HG02970 (cell line): Measurements from ENCODE around the gene PLEKHA6.

Experiments
- ATAC-seq: cut with Tn5 transposase; IDR thresholded peaks from one replicate; pipeline ENCODE4 v1.9.1; 2021; ENCODE audit warnings: mild to moderate bottlenecking, moderate library complexity, moderate number of reproducible peaks; ENCODE audit not compliant: unreplicated experiment, low FRiP score

The PLEKHA6 gene

DNA sequence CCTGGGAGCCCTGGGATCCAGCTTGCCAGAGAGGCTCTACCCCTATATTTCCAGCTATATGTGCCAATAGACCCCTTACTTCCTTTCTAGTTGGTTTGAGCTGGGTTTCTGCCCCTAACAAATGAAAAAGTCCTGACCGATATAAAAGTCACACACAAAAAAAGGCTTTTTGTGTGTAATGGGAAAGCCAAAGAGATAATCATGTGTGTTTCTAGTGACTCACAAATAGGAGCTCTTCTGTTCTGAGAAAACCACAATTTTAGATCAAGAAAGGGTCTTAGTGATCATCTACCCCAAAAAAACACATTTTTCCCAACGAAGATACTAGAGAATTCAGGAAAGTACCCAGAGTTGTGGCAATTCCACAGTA, 23.0 kb upstream of the PLEKHA6 start:
- no peak for ATAC-seq

DNA sequence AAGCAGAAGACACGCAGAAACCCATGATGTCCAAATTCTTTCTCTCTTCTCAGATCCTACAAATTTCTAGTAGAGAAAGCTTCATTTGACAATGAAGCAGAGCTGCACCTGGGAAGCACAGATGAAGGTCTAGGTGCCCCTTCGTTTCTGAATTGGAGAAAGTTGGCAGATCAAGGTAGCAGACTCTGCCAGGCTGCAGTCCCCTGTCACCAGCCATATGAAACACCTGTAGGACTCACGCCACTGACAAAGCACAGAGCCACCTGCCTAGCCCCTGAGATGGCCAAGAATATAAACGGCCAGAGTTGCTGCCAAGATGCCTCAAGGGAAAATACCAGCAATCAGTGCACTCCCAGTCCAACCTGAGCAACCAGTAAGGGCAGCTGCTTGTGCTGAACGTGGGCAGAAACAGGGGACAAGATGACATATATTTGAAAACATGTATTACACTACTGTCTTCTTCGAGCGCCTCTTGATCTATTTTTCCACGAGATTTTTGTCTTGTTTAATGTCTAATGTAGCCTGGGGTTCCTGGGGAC, 20.6 kb upstream of the PLEKHA6 start:
- no peak for ATAC-seq

DNA sequence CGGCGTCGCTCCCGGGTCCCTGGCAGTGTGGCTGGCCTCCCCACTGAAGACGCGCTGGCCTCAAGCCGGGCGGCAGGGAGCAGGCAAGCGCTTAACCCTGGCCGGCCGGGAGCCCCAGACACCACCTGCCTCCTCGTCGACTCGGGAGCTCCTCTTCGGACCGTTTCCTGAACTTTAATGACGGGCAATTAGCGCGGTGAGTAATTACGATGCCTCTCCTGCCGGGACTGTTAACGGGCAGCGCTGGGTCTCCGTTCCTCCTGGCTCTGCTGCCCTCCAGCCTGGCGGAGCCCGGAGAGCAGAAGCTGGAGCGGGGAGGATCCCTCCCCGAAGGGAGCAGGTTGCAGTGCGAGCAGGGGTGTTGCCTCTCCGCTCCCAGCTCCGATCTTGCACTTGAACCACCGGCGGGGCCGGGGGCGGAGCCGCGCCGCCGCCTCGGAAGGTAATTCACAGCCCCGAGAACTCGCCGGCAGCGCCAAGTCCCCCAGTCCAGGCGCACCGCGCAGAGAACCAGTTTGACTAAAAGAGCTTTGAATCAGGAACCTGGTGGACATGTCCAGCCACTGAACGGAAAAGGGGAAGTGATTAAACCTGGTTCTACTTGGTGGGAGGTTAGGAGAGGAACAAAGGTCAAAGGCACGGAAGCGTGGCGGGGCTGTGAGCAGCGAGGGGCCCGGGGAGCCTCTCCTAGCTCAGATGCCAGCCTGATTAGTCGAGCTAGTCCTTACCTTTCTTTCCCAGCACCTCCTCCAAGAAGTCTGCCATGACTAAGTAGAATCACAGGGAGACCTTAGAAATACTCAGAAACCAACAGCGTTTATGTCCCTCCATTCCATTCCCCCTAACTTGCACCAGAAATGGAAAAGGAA, 18.3 kb upstream of the PLEKHA6 start:
- no peak for ATAC-seq

DNA sequence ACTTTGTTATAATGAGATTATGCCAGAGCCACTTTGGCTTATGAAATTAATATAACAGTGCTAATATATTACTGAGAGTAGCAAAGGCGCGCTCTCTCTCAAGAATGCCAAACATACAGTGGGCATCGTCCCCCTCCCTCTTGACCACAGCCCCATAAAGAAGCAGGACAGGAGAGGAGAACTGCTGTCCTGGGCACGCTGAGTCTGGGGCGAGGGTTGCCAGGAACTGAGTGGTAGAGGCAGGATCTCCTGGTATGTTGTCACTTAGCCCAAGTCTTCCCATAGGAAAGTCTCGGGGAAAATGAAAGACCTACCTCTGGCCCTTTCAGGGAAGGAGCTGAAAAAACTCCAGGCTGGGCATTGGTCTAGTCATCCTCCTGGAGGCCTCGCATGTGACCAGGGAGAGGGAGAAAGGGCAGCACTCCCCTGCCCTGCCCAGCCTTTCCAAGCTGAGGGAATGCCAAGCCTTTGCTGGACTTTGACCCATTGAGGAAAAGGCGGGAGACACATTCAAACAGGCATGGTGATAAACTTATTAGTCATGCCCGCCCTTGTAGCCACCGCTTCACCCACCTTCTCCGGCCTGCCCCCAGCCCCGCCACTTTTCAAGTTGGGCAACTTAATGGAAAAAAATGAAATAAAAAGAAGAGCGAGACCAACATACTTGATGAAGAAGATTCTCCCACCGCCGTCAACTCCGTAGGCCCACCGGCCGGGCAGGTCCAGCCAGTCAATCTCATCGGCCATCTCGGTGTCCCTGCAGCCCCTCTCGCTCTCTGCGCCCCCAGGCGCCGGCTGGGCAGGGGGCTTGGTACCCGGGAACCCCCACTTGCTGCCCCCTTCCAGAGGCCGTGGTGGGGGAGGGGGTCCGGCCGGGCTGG, 17.4 kb upstream of the PLEKHA6 start:
- ATAC-seq = no peak

DNA sequence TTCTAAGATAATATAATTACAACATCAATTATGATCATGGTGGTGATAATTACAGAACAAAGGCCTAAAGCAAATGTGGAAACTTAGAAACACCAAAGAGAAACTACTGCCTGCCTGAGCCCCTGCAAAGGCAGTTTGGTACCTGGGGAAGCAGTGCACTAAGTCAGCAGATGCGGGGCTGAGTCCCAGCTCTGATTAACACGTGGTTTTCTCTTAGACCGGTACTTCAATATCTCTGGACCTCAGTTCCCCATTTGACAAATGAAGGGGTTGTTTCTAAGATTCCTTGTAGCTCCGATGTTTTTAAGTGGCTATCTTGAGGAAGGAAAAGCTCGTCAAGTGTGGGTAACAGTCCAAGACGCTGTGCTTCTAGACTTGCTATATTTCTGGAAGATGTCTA, 16.7 kb upstream of the PLEKHA6 start:
- ATAC-seq = no peak

DNA sequence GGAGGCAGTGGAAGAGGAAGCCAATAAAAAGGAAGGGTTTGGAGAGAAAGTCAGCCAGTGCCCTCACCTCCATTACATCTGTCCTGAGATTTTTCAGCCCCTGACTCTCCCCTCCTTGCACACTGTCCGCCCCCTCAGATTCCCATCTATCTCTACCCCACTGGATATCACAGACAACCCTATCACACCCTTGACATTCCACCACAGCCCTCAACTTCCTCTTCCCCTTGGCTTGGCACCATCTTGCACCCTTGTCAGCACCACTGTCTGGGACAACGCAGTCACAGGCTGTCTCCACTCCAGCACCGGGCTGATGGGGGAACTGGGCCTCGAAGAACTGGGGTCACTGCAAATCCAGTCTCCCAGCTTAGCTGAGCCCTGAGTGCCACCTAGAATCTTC, 14.2 kb upstream of the PLEKHA6 start:
- no peak for ATAC-seq

DNA sequence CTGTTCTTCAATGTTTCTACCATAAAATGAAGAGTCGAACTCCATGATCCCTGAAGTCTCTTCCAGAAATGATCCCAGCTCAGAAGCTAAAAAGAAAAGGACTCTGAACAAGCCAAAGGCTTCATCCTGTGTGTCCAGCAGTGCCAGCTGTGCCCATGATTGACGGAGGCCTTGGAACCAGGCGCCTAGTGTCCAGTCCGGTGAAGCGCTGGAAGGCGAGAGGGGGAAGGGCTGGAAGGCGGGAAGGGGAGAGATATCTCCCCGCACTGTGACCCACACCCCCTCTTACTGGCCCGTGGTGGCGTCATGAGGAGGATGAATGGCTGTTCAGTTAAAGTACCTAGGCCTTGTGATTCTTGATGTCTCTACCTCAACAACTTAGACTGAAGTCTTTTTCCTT, 10.4 kb upstream of the PLEKHA6 start:
- ATAC-seq = no peak

DNA sequence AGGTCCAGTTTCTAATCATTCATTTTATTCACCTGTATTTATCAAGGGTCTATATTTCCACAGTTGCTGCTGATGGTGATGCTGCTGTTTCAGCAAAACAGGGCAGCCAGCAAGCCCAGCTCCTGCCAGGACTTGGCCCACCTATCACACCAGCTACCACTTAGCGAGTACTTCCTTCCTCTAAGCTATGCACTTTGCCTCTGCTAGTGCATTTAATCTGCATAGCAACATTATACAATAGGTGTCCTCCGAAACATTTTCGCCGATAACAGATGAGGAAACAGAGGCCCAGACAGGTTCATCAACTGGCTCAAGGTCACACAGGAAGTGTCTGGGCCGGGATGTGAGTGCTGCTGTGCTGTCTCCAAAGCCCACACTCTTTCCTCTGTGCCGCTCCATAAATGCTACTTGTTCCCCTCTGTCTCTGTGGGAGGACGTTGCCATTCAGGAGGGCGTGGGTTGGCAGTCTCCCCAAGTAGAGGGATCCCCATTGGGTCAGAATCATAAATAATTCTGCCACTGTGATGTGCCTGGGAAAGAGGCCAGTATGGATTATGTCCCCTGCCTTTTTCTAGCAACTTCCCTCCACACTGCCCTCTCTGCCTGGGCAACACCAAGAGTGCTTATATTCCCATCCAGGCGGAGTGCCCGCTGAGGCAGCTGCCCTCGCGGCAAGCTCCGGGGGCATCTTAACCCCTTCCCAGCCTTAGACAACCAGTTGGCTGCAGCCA, 9.4 kb upstream of the PLEKHA6 start:
- no peak for ATAC-seq

DNA sequence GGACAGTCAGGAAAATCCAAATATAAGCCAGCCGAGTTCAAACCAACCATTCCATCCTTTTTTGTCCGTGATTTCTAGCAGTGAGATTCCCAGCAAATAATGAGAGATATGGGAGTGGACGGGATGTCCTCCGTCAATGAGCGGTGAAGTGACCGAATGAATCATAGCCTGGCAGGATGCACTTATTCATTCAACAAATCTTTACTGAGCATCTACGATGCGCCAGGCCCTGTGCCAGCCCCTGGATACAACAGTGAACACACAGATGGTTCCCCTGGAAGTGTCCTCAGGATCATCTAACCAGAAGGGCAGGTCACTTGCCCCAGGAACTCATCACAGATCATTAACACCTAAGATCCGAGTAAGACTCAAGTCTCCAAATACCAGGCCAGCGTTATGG, 8.2 kb upstream of the PLEKHA6 start:
- no peak for ATAC-seq

DNA sequence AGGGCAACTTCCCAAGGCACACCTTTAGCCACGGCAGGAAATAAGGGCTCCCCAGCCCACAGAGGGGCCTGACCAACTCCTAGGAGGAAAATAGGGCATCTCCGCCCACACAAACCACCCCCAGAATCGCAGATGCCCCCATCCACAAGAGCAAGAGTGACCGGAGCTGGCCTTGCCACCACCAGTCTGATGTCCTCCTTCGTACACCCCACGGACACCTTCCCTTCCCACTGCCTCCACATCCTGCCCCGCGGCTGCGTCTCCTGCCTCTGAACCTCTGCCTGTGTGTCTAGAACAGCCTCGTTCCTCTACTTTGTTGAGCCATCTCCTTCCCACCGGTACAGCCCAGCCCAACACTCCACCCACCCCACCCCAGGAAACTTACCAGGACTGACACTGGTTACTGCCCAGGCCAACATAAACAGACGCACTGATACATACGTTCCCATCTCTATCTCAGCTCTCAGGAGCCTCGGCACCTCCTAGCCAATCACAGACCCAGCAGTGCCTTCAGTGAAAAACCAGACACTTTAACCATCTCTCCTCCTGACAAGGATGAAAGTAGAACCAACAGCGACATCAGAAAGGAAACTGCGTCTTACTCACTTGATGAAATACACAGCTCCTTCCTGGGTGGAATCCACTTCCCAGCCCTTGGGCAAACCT, 7.6 kb upstream of the PLEKHA6 start:
- ATAC-seq = no peak

DNA sequence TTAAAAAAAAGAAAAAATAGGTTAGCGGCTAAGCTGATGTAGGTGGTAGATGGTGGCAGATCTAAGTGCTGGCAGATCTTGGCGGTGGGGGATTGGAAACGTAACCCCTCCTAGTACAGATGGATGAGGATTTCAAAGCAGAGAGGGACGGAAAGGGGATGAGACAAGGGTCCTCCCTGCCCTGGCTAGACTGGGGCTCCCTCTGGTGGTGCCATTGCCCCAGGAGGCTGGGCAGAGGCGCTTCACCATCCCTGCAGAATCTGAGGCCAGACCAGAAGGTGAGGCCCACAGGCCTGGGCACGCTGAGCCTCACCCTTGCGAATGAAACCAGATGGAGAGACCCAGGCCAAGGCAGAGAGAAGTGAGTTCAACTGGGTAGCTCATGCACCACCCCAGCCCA, 7.0 kb upstream of the PLEKHA6 start:
- no peak for ATAC-seq

DNA sequence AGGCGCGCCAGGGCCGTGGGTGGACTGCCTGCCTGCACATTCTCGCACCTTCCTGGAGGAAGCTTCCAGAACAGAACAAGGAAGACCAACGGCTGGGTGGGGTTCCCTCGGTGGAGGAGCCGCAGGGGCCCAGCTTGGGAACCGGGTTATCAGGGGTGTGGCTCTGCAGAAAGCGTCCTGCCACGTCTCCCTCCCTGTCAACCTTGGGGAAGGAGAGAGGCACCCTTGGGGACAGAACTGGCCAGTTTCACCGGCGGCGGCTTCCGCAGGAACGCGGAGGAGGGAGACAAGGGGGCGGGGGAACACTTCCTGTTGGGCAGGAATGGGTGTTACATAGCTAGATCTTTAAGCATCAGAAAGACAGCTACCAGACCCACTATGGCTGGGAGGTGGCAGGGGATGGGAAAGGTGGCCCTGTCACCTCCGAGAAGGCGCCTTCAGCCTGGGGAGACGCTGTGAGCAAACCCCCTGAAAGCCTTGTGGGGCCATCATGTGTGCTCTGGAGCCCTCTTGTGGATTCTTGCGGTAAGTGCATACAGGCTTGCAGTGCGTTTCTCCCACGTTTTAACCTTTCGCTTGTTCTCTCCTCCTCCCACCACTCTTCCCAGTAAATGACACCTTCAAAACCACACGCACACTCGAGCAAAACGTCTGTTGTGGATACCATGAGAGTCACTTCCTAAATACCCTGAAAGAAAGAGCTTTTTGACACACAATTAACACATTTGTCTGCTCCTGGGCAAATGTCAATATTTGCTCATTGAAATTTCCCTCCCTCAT, 3.8 kb upstream of the PLEKHA6 start:
- no peak for ATAC-seq

DNA sequence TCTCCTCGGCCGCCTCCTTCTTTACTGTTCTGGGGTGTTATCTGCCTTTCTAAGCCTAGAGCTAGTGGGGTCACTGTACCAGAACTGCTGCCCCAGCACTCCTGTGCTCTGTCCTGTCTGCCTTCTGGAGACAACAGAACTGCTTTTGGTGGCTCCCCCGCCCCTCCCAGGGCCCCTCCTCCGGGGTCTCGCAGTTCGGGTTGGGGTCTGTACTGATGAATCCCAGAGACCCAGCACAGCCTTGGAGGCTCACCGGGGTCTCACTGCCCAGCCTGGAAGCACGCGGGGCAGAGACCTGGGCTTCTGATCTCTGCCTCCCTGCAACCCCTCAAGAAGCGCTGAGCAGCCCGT, 3.2 kb upstream of the PLEKHA6 start:
- ATAC-seq = no peak

DNA sequence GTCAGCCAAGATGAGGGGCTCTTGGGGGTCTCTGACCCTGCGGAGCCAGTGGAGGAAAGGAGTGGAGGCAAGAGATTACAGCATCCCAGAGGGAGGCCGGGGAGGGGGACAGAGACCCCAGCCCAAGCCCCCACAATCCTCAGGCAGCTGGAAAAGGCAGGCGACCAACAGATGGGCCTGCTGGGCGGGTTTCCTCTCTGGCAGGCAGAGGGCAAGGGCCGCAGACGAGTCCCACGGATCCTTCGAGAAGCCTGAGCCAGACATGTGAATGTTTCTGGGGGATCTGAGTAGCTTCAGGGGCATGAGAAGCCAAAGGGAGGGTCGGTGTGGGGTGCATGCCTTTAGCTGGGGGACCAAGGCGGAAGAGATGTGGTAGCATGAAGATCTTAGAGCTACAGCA, 2.1 kb upstream of the PLEKHA6 start:
- no peak for ATAC-seq

DNA sequence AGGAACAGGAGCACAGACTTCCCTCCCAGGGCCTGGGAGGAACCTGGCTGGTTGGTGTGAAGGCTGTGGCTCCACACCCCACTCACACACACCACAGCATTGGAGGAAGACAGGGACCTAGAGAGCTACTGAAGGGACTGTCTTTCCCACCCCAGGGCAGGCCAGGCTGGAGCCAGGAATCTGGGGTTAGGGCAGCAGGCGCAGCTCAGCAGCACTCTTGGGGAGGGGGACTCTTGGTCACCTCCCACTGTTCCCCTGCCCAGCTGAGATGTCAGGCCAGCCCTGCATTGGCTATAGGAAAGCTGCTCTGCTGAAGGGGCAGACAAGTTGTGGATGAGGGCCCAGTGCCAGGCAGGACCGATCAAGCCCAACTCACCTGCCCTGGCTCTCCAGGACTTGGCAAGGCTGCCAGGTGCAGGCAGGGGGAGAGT, 1.6 kb upstream of the PLEKHA6 start:
- no peak for ATAC-seq

DNA sequence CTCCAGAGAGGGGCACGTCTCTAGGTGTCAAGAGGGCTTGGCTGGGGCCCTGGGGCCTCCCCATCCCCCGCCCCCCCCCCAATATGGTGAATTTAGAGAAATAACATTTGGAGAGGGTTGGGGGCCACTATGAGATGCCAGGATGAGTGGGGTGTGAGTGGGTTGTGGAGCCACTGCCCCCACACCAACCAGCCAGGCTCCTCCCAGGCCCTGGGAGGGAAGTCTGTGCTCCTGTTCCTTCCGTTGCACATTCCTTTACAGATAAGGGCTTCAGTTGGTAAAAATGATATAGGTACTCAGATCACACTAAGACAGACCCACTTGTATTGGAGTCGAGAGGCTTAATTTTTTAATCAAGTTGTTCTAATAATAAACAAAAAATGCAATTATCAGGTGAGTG, 585 bp upstream of the PLEKHA6 start:
- no peak for ATAC-seq

DNA sequence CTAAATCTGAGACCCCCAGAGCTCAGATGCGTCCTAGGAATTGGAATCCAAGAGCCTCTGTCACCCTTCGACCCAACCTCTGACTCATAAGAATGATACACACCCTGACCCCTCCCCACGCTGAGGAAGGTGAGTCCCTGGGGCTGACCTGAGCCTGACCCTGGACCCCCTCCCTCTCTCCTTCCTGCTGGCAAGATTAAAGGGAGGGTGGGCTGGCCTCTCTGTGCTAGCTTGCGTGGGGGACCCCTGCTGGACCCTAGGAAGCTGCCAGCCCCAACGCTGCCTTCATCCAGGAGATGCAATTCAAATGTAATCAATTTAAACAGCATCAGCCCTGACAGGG, 627 bp downstream of the PLEKHA6 start:
- ATAC-seq = no peak

DNA sequence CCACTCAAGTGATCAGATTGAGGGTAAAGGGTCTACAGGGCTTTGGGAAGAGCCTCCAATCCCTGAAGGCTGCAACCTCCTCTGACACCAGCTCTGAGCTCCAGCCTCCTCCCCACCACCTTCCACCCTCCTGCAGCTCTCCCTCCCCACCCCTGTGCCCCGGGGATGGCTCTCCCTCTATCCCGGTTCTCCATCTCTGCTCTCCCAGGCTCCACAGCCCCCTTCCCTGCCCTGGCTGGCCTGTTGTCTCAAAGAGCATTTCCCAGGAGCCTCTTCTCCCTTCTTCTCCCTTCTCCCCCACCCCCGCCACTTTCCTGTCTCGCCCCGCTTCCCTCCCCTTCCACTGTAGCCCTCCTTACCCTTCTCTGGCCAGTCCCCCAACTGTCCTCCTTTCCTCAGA, 1.1 kb downstream of the PLEKHA6 start:
- no peak for ATAC-seq

DNA sequence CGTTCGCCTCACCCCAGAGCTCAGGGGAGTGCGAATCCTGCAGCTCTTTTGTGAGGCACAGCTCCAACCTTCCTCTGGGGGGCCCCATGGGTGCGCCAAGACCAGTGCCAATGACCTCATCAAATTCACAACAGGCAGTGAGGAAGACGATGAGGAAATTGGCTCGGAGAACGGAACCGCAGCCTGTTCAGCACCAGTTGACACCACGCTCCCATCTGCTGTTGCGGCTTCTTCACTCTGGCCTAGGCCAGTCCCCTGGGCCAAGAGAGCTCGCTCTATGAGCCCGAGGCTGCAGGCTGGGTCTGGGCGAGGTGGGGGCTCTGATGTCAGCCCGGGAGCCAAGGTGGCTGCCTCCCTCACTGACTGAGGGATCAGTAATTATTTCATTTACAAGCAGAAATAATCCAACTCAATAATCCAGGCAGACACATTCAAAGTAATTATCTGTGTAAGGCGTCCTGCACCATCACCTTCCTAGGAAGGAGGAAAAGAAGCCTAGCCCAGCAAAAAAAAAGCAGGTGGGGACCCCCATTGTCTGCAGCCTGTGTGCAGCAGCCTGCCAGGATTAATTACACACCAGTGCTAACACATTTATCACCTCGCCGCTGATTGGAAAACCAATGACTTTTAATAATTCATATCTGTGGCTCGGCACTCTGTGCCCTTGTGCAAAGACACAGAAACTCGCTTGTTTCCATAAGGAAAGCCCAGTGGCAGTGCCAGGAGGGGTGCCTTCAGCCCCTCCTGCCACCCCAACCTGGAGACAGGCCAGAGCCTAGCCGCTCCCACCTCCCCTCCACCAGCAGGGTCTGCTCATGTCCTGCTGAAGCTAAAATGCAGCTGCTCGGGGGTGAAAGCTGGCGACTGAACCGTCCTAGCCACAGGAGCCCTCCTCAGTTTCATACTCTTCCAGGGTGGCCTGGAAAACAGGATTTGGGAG, 1.9 kb downstream of the PLEKHA6 start:
- no peak for ATAC-seq
